PC-3 (cell line): ENCODE data around the gene PAX2. TPM values are rescaled to one million over a fixed set of nuclear protein-coding genes. Genes with fewer than 3 reads are reported as not detected.

Source experiments
- ATAC-seq: fragments of 200-7000 bp; cut with Tn5 transposase; 2 replicates; pipeline ENCODE4 v1.9.1; 2020; ENCODE audit warnings: mild to moderate bottlenecking, moderate library complexity
- BruUV-seq: library from RNA; stranded (reverse); fragments of 400-500 nt; replicated peaks from 2 replicates; lab custom pipeline; 2021; lab: Mats Ljungman, UMichigan
- CTCF ChIA-PET: fragments of 300-600 bp; sonication (Branson Sonifier 250); formaldehyde crosslinking; loops from one replicate; lab custom pipeline; 2022; ENCODE audit warnings: antibody characterized with exemption; lab: Charles Lee
- POLR2A ChIA-PET: fragments of 300-600 bp; sonication (Branson Sonifier 250); formaldehyde crosslinking; loops from one replicate; lab custom pipeline; 2022; ENCODE audit warnings: antibody characterized with exemption; ENCODE audit not compliant: unreplicated experiment; lab: Charles Lee
- DNase-seq: peaks from one replicate; pipeline ENCODE4 v3.0.0-alpha.2; 2015
- H2AFZ ChIP-seq: fragments of 300-600 bp; sonication (generic); 2 replicates; pipeline ENCODE4 v1.6.0; 2016; ENCODE audit warnings: antibody characterized with exemption, low read length
- H3F3A ChIP-seq: fragments of 300-600 bp; sonication (generic); one replicate; pipeline ENCODE4 v1.6.0; 2017; ENCODE audit warnings: antibody characterized with exemption, low read length, control low read depth, mild to moderate bottlenecking; ENCODE audit not compliant: unreplicated experiment
- H3K27ac ChIP-seq: fragments of 300-600 bp; sonication (generic); 2 replicates; pipeline ENCODE4 v1.5.1; 2016; ENCODE audit warnings: mild to moderate bottlenecking, low read length
- H3K27me3 ChIP-seq: fragments of 300-600 bp; sonication (generic); 2 replicates; pipeline ENCODE4 v1.6.1; 2016; ENCODE audit warnings: low read length, mixed read lengths
- H3K36me3 ChIP-seq: fragments of 300-600 bp; sonication (generic); 2 replicates; pipeline ENCODE4 v1.6.1; 2016; ENCODE audit warnings: low read depth, mixed run types, low read length, mixed read lengths
- H3K4me1 ChIP-seq: fragments of 300-600 bp; sonication (generic); 2 replicates; pipeline ENCODE4 v1.5.1; 2016; ENCODE audit warnings: low read length; ENCODE audit not compliant: insufficient read depth
- H3K4me2 ChIP-seq: fragments of 300-600 bp; sonication (generic); 2 replicates; pipeline ENCODE4 v1.6.0; 2016; ENCODE audit warnings: low read length
- H3K4me3 ChIP-seq: fragments of 300-600 bp; sonication (generic); 2 replicates; pipeline ENCODE4 v1.5.1; 2016; ENCODE audit warnings: mild to moderate bottlenecking, low read length, mixed read lengths
- H3K79me2 ChIP-seq: fragments of 300-600 bp; sonication (generic); 2 replicates; pipeline ENCODE4 v1.6.1; 2017; ENCODE audit warnings: low read length, mixed read lengths
- H3K9ac ChIP-seq: fragments of 300-600 bp; sonication (generic); 2 replicates; pipeline ENCODE4 v1.6.0; 2016; ENCODE audit warnings: mild to moderate bottlenecking, low read length
- H3K9me2 ChIP-seq: fragments of 300-600 bp; sonication (generic); replicated peaks from 2 replicates; pipeline ENCODE4 v1.6.1; 2016; ENCODE audit warnings: mixed run types, low read length, mixed read lengths
- H3K9me3 ChIP-seq: fragments of 300-600 bp; sonication (generic); 2 replicates; pipeline ENCODE4 v1.6.1; 2016; ENCODE audit warnings: low read length, mixed read lengths
- H4K20me1 ChIP-seq: fragments of 300-600 bp; sonication (generic); 2 replicates; pipeline ENCODE4 v1.6.1; 2016; ENCODE audit warnings: low read length, mixed read lengths
- CTCF ChIP-seq: fragments of 300-600 bp; sonication (generic); conservative IDR thresholded peaks from 2 replicates; pipeline ENCODE4 v1.5.1; 2017; ENCODE audit warnings: antibody characterized with exemption, low read depth, mild to moderate bottlenecking, low read length
- EZH2 ChIP-seq: fragments of 300-600 bp; sonication (generic); IDR thresholded peaks from one replicate; pipeline ENCODE4 v1.6.1; 2017; ENCODE audit warnings: antibody characterized with exemption, mild to moderate bottlenecking, low read length; ENCODE audit not compliant: unreplicated experiment
- EZH2phosphoT487 ChIP-seq: fragments of 300-600 bp; sonication (generic); IDR thresholded peaks from 2 replicates; pipeline ENCODE4 v1.6.1; 2018; ENCODE audit warnings: mild to moderate bottlenecking, antibody characterized with exemption, low read length, borderline replicate concordance
- intact Hi-C: fragments of 100-400 bp; cut with micrococcal nuclease; formaldehyde crosslinking; loops from 2 replicates; pipeline ENCODE4 v1.9.0; 2023
- total RNA-seq: library from RNA; depleted of rRNA; stranded (reverse); fragments of >200 nt; gene quantifications from 2 replicates; pipeline ENCODE4 v1.2.3, GENCODE V29; 2014

Gene PAX2
- total RNA-seq, 1 experiment from 2014 or later = not detected

- TF ChIP-seq EZH2 (no peak), CTCF (no peak), EZH2phosphoT487 (no peak)
- POLR2A ChIA-PET = no interaction called here
- H3K4me1 ChIP-seq = no peaks in the 10 kb centered on the region
- no TSS peak for BruUV-seq
- intact Hi-C loops = no loop called here
- no peaks in the 10 kb centered on the region for H3F3A ChIP-seq
- no peak overlapping the region for H3K4me3 ChIP-seq
- no peak for DNase-seq
- no peak overlapping the region for H3K4me2 ChIP-seq
- CTCF ChIA-PET = no interaction called here
- H3K9ac ChIP-seq = no peak overlapping the region
- peaks cover 35% of the 10 kb centered on the region for H3K27me3 ChIP-seq
- H2AFZ ChIP-seq = no peak overlapping the region
- no peaks in the 10 kb centered on the region for H3K79me2 ChIP-seq
- H3K9me3 ChIP-seq = no peaks in the 10 kb centered on the region
- no peak for ATAC-seq
- no peaks in the 10 kb centered on the region for H3K36me3 ChIP-seq
- no peaks in the 10 kb centered on the region for H3K9me2 ChIP-seq
- no peaks in the 10 kb centered on the region for H4K20me1 ChIP-seq
- no peak overlapping the region for H3K27ac ChIP-seq
Measured at GRCh38 chr10:100725869-100726426, 19.4 kb upstream of the PAX2 start.

- H3K9ac ChIP-seq = no peak overlapping the region
- no peaks in the 10 kb centered on the region for H3K4me1 ChIP-seq
- H2AFZ ChIP-seq = no peak overlapping the region
- no peaks in the 10 kb centered on the region for H3K79me2 ChIP-seq
- no peaks in the 10 kb centered on the region for H4K20me1 ChIP-seq
- DNase-seq (no peak), ATAC-seq (no peak)
- H3K4me2 ChIP-seq = no peak overlapping the region
- no peaks in the 10 kb centered on the region for H3K9me2 ChIP-seq
- H3K27ac ChIP-seq = no peak overlapping the region
- peaks cover 44% of the 10 kb centered on the region for H3K27me3 ChIP-seq
- intact Hi-C loops = no loop called here
- no peaks in the 10 kb centered on the region for H3K9me3 ChIP-seq
- TF ChIP-seq CTCF (no peak), EZH2phosphoT487 (no peak), EZH2 (no peak)
- POLR2A ChIA-PET = interaction anchor here (0.6 kb wide), 1 partner anchor 17 kb away, joined by 3 read pairs; no protein-coding TSS in a partner anchor
- no peak overlapping the region for H3K4me3 ChIP-seq
- no TSS peak for BruUV-seq
- CTCF ChIA-PET = no interaction called here
- no peaks in the 10 kb centered on the region for H3K36me3 ChIP-seq
- no peaks in the 10 kb centered on the region for H3F3A ChIP-seq
Measured at GRCh38 chr10:100727808-100728207, 17.6 kb upstream of the PAX2 start.
